GM23248 (cell line): Measurements from ENCODE around the gene CHAF1A.

Source experiments
- EZH2 ChIP-seq: fragments of 200-600 bp; sonication (generic); IDR thresholded peaks from 2 replicates; pipeline ENCODE4 v1.6.1; 2018; ENCODE audit warnings: antibody characterized with exemption, mild to moderate bottlenecking; ENCODE audit not compliant: insufficient read depth, poor library complexity, severe bottlenecking
- EZH2phosphoT487 ChIP-seq: fragments of 200-600 bp; sonication (generic); IDR thresholded peaks from 2 replicates; pipeline ENCODE4 v1.6.1; 2018; ENCODE audit warnings: antibody characterized with exemption, moderate library complexity, mild to moderate bottlenecking, low read depth; ENCODE audit not compliant: insufficient read depth

GRCh38 chr19:4442819-4443146 is 40.3 kb downstream of the CHAF1A start:
- no peak for TF ChIP-seq EZH2phosphoT487
- no peak for TF ChIP-seq EZH2
